Ascending aorta (tissue), 2 donors: ENCODE measurements around the gene CCDC12. TPM values are rescaled to one million over a fixed set of nuclear protein-coding genes. Genes with fewer than 3 reads are reported as not detected.

Experiments
- DNase-seq, 2 donors: peaks; one replicate each; pipeline ENCODE4 v3.0.0-alpha.2; 2019; ENCODE audit warnings: low spot score in 2 of 2
- H3K27ac ChIP-seq, 2 donors: fragments of 200-600 bp; sonication (generic); one replicate each; pipeline ENCODE4 v1.5.1; 2016 to 2017; ENCODE audit warnings: mild to moderate bottlenecking in 1 of 2
- H3K27me3 ChIP-seq: fragments of 200-600 bp; sonication (generic); one replicate; pipeline ENCODE4 v1.5.1; 2017
- H3K36me3 ChIP-seq, 2 donors: fragments of 200-600 bp; sonication (generic); one replicate each; pipeline ENCODE4 v1.5.1; 2016
- H3K4me1 ChIP-seq, 2 donors: fragments of 200-600 bp; sonication (generic); one replicate each; pipeline ENCODE4 v1.5.1; 2016 to 2017; ENCODE audit warnings: mild to moderate bottlenecking in 1 of 2
- H3K4me3 ChIP-seq, 2 donors: fragments of 200-600 bp; sonication (generic); one replicate each; pipeline ENCODE4 v1.5.1; 2016 to 2017; ENCODE audit warnings: mild to moderate bottlenecking in 1 of 2
- H3K9me3 ChIP-seq, 2 donors: fragments of 200-600 bp; sonication (generic); one replicate each; pipeline ENCODE4 v1.5.1; 2016
- intact Hi-C: fragments of 100-400 bp; cut with DNase I; formaldehyde crosslinking; loops from one replicate; pipeline ENCODE4 v1.15.1; 2023
- total RNA-seq: library from RNA; depleted of rRNA; stranded (reverse); fragments of >200 nt; gene quantifications from one replicate; pipeline ENCODE4 v1.1.0, GENCODE V29; 2016
- TF ChIP-seq, protein P1 (sequence below), 3 experiments: fragments of 200-600 bp in 2 of 3; fragments of 450-650 bp in 1 of 3; sonication (generic) in 2 of 3; IDR thresholded peaks; one replicate each; pipeline ENCODE4 v1.5.1; 2016 to 2019; ENCODE audit warnings: antibody characterized with exemption in 3 of 3, mild to moderate bottlenecking in 1 of 3, moderate library complexity in 1 of 3

The CCDC12 gene
- total RNA-seq, 1 donor from 2014 or later = 34.3 TPM

DNA sequence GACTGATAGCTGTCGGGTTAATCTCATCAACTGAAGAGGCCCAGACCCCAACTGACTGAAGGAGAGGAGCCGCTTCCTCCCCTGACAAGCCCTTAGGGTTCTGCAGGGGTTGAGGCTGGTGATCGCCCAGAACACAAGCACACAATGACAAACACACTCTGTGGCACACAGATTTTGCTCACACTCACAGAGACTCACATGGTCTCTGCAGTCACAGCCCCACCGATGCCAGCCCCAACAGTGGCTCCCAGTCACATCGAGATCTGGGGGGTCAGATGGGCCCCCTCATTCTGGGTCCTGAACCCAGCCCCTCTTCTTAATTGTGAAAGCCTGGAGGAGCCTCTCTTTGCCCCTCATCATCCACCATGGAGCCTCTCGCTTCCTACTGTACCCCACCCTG is 82.3 kb downstream of the CCDC12 start:
- H3K27ac ChIP-seq = no peak overlapping the region
- no peaks in the 10 kb centered on the region for H3K9me3 ChIP-seq
- intact Hi-C loops = no loop called here

DNA sequence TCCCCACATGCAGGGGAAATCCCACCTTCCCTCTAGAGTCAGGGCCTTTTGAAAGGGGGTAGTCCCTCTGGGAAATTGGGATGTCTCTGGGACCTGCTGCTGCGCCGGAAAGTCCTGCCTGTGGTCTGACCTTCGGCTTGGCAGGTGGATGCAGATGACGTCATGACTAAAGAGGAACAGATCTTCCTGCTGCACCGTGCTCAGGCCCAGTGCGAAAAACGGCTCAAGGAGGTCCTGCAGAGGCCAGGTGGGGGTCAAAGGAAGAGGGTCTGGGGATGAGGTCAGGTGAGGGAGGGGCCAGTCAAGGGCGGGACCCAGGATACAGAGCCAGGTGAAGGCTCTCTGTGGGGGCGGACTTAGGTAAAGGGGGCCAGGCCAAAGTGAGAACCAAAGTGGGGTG is 82.8 kb downstream of the CCDC12 start:
- no peak overlapping the region for H3K27ac ChIP-seq
- H3K4me1 ChIP-seq = peaks cover 0 to 26% of the 10 kb centered on the region in 2 donors
- intact Hi-C loops = no loop called here
- H3K9me3 ChIP-seq = no peaks in the 10 kb centered on the region
- TF ChIP-seq, protein P1, sequence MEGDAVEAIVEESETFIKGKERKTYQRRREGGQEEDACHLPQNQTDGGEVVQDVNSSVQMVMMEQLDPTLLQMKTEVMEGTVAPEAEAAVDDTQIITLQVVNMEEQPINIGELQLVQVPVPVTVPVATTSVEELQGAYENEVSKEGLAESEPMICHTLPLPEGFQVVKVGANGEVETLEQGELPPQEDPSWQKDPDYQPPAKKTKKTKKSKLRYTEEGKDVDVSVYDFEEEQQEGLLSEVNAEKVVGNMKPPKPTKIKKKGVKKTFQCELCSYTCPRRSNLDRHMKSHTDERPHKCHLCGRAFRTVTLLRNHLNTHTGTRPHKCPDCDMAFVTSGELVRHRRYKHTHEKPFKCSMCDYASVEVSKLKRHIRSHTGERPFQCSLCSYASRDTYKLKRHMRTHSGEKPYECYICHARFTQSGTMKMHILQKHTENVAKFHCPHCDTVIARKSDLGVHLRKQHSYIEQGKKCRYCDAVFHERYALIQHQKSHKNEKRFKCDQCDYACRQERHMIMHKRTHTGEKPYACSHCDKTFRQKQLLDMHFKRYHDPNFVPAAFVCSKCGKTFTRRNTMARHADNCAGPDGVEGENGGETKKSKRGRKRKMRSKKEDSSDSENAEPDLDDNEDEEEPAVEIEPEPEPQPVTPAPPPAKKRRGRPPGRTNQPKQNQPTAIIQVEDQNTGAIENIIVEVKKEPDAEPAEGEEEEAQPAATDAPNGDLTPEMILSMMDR (IDR thresholded peaks at IDR 0.05) = no peak
- DNase-seq = no peak
- H3K4me3 ChIP-seq = no peak overlapping the region
- H3K27me3 ChIP-seq = no peaks in the 10 kb centered on the region
- no peaks in the 10 kb centered on the region for H3K36me3 ChIP-seq

More for the DNA sequence above, 82.3 kb downstream of the CCDC12 start:
- no peak for DNase-seq
- TF ChIP-seq, protein P1 (IDR thresholded peaks at IDR 0.05) = no peak
- H3K4me1 ChIP-seq = peaks cover 0 to 30% of the 10 kb centered on the region in 2 donors
- no peaks in the 10 kb centered on the region for H3K36me3 ChIP-seq
- H3K27me3 ChIP-seq = no peaks in the 10 kb centered on the region
- no peak overlapping the region for H3K4me3 ChIP-seq

DNA sequence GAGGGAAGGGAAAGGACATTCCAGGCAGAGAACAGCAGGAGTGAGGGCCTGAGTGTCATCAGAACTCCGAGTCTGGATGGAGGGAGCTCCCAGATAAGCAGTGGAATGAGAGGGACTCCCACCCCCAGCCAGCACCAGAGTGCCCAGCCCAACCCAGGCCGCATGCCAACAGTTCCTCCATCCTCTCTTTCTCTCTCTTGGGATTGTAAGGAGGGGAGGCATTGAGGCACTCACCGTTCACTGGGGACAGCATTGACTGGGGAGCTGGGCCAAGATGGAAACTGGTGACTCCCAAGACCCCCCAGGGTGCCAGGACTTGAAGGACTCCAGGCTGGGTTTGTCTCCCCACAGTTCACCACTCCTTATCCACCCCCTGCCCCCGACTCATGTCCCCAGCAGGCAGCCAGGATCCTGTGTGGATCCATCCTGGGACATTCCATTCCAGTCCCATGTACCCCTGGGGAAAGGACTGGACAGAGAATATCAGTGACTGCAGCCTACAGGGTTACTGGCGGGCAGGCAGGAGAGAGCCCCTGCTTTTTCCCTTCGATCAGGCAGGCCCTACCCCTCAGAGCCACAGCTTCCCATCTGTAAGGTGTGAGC is 83.3 kb downstream of the CCDC12 start:
- H3K4me1 ChIP-seq = peaks cover 0 to 21% of the 10 kb centered on the region in 2 donors
- H3K27me3 ChIP-seq = no peaks in the 10 kb centered on the region
- DNase-seq = no peak
- H3K27ac ChIP-seq = peak overlapping the region in 1 of 2 donors; percentile 61
- H3K9me3 ChIP-seq = no peaks in the 10 kb centered on the region
- peak overlapping the region in 1 of 2 donors; percentile 54 for H3K4me3 ChIP-seq
- TF ChIP-seq, protein P1 (IDR thresholded peaks at IDR 0.05) = no peak
- intact Hi-C loops = no loop called here
- H3K36me3 ChIP-seq = no peaks in the 10 kb centered on the region

DNA sequence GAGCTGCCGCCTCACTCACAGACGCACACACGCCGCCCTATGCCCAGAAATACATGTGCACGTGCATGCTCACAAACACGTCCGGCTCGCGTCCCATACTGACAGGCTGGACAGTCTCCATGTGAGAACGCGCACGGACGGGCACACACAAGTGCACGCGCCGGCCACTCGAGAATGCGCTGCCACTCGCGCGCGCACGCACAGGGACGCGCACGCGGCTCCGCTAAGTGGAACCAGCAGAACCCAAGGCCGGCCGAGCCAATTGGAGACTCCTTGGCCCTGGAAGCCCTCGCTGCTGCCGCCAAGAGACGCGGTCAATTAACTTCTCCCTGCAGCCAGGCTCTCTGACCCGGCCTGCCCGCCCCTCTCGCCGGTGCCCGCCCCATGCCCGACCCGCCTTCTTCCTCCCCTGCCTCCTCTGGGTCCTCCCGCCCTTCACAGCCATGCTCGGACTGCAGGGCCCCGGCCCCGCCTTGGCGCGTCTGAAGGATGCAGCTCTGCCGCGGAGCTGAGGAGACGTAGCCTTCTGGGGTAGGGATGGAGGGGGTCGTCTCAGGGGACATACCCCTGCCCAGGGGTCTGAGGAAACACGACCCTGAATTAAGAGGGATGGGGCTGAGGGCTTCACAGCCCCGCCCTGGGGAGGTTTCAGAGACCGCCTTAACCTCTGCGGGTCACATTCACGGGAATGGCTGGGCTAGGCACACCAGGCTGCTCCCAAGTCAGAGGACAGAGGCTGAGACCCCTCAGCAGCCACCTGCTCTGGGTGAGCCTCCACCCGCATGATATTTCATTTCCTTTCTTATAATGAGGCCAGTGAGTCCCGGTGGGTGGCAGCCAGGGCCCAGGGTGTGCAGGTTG is 84.0 kb downstream of the CCDC12 start:
- Histone ChIP-seq H3K4me1 (peaks cover 0 to 18% of the 10 kb centered on the region in 2 donors), H3K36me3 (no peaks in the 10 kb centered on the region), H3K27me3 (no peaks in the 10 kb centered on the region), H3K4me3 (peak overlapping the region; percentile 42 to 54), H3K27ac (peak overlapping the region in 1 of 2 donors; percentile 61), H3K9me3 (no peaks in the 10 kb centered on the region)
- DNase-seq = peak; percentile 53 to 90
- intact Hi-C loops = no loop called here
- TF ChIP-seq, protein P1 (IDR thresholded peaks at IDR 0.05) = no peak

DNA sequence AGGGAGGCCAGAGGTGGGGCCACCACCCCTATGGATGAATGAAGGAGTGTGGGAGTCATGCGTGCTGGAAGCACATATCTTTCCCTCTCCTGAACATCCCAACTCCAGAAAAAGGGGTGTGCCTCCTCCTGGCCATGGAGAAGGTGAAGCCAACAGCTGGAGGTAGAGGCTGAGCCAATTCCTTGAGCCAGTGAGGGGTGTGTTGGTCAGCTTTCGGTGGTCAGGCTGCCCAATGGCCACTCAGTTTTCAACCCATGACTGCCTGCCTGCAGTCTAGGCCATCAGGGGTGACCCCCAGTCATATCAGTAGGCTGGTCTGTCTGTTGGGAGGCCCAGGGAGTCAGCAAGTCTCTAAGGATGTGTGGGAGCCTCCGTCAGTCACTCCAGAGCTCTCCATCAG is 85.4 kb downstream of the CCDC12 start:
- Histone ChIP-seq H3K9me3 (no peaks in the 10 kb centered on the region), H3K27ac (no peak overlapping the region), H3K36me3 (no peaks in the 10 kb centered on the region), H3K4me3 (no peak overlapping the region), H3K4me1 (peaks cover 0 to 18% of the 10 kb centered on the region in 2 donors), H3K27me3 (no peaks in the 10 kb centered on the region)
- intact Hi-C loops = no loop called here
- DNase-seq = no peak
- TF ChIP-seq, protein P1 (IDR thresholded peaks at IDR 0.05) = no peak
